Fibroblast of upper back skin (primary cell): ENCODE data around the gene XPNPEP3.
"Not testable (repeated sequence)": the region's sequence is repeated elsewhere in the genome, so short reads cannot be mapped to it uniquely, and the experiment has no call there.

Source experiments
- DNase-seq: peaks from one replicate; pipeline ENCODE4 v3.0.0-alpha.2; 2013

Gene XPNPEP3

DNA sequence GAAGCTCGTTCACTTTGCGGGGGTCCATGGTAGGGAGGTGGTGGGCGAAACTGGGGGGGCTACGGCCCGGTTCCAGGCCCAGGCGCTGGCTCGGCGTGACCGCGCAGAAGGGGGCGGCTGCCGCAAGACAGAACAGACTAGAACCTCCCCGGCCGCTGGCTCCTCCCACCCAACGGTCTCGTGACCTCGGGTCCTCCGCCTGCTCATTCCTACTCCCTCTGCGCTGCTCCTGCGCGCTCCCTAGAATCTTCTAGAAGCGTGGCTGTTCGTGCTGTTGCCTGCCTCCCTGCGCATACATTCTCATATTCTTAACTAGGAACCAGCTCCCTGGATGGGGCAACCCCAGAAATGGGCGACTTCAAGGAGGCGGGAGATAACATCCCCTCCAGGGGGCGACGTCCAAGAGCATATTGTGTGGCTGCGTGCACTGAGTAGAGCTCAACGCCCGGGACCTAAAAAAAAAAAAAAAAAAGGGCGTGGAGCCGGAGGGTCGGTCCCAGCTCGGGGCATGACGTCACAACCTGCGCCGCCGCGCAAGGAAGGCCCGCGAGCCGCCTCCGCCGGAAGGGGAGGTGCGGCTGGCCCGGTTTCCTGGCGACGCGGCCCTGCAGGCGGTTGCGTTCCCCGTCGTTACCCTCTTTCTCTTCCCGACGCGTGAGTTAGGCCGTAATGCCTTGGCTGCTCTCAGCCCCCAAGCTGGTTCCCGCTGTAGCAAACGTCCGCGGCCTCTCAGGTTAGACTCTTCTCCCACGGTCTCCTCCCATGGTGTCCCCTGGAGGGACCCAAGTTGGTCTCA, at the start of gene XPNPEP3, which contains the start of gene ST13:
Gene XPNPEP3, plus strand, starts transcription at position 636 of the 796 bp plus-strand sequence. Its CDS starts 34 bp downstream, at position 670.
Gene ST13, minus strand, starts transcription at position 127 of the 796 bp plus-strand sequence. Its CDS starts 99 bp downstream, at position 28.
- peak; percentile 97 for DNase-seq

DNA sequence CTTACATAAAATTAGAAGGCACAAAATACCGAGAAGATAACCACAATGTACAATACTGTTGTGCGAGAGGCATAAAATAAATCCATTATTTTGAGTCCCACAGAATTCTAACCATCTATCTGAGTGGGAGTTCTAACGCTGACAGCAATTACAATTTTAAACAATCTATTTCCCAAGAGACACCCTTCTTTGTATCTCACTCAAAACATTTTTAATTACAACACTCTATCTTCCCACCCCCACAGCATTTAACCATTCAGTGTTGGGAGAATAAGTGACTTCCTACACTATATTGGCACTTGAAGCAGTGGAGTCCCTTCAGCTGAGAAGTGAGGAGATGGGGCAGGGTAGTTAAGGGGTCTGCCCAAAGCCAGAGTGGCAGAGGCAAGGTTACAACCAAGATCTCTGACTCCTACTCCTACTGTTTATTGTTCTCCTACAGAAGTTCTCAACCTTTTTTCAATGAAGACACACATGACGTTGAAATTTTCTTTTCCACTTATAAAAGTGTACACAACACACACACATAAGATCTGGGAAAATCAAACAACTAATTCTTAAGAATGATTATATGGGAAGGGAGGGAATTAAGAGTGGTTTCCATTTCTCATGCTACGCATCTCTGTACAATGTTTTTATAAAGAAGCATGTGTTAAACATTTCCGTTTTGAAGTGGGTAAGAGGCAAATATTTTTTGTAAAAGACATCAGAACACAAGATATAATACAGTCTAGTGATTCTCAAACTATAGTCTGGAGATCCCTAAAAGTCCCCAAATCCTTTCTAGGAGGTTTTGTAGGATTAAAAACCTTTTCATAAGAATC, 48.7 kb upstream of the XPNPEP3 start:
- no peak for DNase-seq

DNA sequence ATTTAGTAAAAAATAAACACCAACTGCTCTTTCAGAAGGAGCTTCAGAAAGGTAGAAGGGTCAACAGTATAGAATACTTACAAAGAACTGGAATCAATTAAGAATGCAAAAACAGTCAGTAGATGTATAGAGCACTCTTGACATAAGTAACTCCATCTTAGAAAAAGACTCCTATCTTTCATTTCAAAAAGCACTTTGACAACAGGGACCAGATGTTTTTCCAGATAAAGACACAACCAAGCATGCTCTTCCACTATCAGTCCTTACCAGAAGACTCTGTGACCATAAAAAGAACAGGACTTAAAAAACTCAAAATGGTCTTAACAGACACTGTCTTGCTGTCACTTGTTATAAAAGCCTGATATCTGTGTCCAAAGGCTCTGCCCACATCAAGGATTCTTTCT, 43.0 kb upstream of the XPNPEP3 start:
- DNase-seq = no peak

DNA sequence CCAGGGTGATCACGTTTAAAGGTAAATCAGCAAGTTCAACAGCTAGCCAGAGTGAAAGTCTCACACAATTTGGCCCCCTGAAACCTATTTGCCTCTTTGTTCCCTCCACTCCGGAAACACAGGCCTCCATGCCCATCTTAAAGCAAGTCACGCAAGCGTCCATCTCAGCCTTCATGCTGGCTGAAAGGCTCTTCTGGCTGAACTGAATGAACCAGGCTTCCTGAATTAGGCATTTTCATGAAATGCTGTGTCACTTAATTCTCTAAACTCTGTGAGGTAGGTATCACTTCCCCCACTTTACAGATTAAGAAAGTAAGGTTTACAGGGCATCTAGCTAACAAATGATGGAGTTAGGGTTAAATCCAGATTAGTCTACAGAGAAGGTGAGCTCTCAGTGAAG, 39.2 kb upstream of the XPNPEP3 start:
- no peak for DNase-seq

DNA sequence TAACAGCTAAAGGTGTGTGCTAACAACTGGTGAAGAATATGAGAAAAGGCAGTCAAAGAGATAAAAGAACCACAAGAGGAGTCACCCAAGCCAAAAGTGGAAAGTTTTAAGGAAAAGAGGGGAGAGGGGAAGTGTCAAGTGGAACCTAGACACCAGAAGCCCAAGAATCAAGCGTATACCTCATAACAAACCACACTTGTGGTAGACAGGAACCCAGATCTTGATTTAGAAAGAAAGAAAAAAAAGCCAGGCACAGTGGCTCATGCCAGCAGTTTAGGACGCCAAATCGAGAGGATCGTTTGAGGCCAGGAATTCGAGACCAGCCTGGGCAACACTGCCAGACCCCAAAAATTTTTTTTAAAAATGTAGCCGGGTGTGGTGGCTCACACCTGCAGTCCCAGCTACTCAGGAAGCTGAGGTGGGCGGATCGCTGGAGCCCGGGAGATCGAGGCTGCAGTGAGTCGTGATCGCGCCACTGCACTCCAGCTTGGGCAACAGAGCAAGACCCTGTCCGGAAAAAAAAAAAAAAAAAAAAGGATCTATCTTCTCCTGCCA, 38.7 kb upstream of the XPNPEP3 start:
- no peak for DNase-seq

DNA sequence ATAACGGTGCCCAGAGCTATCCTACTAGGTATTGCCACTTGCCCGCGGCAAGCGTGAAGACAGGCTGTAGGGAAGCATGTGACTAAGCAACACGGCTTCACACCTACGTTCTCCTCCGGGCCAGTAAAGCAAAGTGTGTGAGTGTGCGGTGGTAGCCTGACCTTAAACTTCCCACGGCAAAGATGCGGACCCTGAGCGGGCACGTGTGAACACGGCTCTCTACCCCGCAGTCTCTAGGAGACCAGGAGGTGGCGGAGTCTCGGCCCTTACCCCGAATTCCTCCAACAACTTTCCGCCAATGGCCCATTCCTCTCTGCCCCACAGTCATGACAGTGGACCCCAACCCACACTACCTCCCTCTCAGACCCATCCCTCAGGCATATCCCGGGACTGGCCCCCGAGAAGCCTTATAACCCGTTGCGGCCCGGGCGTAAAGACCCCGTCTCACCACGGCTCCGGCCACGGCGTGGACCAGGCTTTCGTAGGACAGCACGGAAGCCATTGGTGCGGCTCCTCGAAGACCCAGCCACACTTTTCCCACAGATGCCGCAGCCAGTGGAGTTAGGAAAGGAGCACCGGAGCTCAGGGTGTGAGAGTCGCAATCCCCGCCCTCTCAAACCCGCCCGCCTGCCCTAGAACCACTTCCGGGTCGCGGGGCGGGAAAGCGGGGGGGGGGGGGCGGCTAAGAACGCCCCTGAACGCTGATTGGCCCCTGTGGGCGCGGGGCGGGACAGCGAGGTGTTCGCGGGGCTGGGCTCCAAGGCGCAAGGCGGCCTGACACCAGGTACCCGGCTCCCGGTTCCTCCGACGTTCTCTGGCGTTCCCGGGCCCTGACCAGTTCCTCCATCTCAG, 38.0 kb upstream of the XPNPEP3 start, which contains the start of gene SLC25A17:
Gene SLC25A17, minus strand, starts transcription at position 600 of the 852 bp plus-strand sequence. Its CDS starts 98 bp downstream, at position 502.
- peak; percentile 81 for DNase-seq

DNA sequence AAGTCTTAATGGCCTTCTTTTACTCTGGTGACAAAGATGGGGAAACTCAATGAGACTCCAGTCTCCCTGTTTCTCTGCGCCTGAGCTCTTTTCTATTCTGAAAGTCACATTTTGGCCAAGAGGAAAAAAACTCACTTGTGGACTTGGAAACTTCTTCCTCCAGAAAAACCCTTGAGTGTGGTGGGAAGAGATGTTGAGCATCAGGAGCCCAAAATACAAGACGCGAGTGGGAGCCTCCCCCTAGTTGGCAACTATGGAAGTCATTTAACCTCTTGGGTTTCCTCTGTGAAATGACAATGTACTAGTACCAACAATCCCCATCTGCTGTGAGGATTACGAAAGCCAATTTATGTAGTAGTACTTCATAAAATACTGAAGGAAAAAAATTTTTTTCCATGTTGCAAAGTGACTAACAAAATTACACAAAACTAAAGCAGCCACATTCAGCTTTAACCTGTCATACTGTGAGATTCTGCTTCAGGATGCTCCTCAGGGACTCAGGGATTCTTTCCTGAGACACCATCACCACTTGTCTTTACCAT, 37.3 kb upstream of the XPNPEP3 start:
- peak; percentile 8 for DNase-seq

DNA sequence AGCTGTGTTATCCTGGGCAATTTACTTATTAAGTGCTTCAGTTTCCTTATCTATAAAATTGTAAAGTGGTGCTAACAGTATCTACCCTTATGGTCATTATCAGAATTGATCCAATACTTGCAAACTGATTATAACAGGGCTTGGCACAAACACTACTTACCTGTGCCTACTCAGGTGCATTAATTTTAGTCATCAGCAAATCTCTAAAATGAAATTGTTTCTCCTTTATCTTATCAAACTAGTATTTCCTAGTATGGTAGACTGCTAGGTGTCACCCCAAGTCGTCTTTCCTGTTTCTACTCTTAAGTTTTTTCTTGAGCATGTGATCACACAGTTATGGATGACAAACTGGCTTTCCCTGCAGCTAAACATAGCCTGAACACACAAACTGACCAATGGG, 33.5 kb upstream of the XPNPEP3 start:
- no peak for DNase-seq

DNA sequence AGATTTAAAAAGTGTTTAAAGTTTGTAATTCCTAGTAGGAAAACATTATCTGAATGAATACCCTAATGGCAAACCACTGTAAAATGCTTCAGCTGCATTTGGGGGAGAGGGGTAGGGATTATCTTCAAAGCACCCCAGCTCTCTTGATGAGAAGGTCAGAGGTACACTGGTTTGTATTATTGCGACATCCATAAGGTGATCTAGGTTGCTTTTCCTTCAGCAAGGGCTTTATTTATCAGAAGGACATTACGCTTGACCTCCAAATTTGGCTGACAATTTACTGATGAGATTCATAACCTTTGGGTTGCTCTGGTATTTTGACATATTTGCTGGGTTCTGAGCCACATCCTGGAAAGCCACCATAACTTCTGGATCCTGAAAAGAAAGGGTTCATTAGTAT, 30.7 kb upstream of the XPNPEP3 start:
- DNase-seq = not testable (repeated sequence)

DNA sequence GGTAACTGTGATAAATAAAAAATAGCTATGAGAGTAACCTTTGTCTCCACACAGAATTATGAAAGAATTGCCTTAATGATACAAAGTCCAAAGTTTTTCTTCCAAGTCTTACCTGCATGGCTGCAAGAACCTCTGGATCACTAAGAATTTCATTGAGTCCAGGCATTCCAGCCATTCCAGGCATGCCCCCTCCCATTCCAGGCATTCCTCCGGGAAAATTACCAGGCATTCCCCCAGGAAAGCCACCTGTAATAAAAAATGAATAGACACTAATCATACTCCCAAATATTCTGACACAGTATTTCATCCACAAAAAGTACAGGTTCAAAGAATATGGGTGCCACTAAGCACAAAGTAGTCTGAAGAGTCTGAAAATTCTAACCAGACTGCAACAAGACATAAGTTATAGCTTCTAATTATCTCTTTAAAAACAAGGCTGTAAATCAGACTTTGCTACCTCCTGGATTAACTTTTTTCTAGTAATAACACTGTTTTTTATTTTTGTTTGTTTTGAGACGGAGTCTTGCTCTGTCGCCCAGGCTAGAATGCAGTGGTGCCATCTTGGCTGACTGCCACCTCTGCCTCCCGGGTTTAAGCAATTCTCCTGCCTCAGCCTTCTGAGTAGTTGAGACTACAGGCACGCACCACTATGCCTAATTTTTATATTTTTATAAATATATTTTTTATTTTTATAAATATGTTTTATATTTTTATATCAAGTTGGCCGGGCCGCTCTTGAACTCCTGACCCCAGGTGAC, 29.8 kb upstream of the XPNPEP3 start:
- DNase-seq = no peak

DNA sequence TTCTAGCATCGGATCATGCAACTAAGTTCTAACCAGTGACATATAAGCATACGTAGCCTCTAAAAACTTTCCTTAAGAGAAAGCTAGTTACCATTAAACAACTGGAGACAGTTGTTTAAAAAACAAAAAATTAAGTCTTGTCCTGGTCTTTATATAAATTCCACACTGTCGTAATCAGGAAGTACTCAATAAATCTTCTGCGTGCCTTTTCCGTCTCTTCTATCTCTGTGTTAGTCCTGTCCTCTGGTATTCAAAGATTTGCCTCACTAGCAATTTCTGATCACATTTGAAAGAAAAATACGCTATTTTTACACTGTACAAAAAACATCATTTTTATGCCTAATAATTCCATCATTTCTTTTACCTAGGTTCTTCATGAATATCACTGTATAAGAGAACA, 27.8 kb upstream of the XPNPEP3 start:
- no peak for DNase-seq

DNA sequence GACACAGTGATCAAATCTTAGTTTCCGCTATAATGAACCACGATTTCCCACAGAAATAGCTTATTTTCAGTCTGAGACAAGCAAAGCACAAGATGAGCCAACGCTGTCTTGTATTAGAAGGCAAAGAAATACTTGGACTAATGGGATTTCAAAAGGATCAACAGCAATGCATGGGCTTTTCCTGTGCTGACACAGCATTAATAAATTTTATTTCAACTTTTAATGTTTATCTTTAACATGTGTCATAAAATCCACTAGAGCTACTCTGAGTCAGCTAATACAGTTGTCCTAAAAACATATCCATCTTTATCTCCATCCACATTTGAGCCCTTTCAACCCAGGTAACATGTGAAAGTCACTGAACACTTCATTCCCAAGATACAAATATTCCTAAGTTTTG, 22.3 kb upstream of the XPNPEP3 start:
- no peak for DNase-seq

DNA sequence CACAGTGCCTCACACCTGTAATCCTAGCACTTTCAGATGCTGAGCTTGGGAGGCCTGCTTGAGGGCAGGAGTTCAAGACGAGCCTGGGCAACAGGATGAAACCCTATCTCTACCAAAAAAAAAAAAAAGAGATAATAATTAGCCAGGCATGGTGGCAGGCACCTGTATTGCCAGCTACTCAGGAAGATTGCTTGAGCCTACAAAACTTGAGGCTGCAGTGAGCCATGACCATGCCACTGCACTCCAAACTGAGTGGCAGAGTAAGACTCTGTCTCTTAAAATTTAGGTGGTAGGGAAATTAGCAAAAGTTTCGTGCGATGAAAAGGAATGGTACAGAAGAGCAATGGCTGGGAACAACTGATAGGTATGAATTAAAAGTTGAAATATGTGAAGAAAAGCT, 18.5 kb upstream of the XPNPEP3 start:
- DNase-seq = no peak

DNA sequence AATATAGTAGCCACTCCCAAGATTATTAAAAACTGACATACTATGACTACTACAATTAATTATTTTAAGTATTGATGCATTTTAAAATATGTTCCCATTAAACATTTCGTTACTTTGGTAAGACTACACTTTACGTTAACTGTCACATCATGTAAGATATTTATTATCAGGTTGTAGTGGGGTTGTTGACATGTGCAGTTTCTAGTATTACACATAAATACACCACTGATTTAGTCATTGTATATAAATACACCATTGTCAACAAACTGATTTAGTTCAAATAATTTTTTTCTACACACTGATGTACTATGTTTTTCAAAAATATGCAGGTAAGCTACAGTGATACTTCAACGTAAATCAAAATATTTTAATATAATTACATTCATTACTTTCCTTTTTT, 12.0 kb upstream of the XPNPEP3 start:
- no peak for DNase-seq

DNA sequence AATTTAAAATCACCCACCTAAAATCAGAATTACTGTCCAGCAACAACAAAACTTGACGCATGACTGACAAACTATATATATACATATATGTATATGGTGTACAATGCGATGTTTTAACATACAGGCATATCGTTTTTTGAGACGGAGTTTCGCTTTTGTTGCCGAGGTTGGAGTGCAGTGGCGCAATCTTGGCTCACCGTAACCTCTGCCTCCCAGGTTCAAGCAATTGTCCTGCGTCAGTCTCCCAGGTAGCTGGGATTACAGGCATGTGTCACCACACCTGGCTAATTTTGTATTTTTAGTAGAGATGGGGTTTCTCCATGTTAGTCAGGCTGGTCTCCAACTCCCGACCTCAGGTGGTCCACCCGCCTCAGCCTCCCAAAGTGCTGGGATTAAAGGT, 11.1 kb upstream of the XPNPEP3 start:
- not testable (repeated sequence) for DNase-seq

DNA sequence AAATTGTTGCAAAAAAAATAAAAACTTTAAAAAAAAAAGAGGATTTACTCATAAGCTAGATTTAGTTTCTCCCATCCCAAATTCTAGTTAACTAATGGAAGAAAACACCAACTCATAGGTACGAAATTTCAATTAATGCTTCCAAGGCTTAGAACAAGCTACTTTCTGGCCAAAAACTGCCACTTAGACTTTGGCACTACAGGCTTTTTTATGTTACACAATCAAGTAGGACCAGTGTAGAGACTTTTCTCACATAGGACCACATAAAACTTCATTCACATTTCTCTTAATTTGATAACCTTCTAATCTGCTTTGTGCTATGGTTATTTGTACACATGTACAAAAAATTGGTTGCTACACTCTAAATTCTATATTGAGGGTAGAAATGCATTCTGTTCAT, 3.6 kb upstream of the XPNPEP3 start:
- DNase-seq = no peak

DNA sequence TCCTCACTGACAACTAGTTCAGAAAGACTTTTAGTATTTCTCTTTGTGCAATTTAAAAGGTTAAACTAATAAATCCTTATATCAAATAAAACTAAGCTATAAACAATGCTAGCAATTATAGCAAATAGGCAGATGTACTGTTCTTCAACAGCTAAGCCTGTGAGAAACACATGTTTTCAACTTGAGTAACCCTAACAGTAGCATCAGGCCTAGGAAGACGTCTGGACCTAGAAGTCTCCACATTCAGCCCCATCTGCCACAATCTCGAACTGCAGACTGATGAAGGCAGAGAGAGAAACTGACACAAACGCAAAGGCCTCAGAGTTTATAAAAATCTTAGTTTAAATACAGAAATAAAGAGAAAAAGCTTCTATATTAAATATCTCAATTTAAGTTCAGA, 3.0 kb upstream of the XPNPEP3 start:
- peak; percentile 9 for DNase-seq

DNA sequence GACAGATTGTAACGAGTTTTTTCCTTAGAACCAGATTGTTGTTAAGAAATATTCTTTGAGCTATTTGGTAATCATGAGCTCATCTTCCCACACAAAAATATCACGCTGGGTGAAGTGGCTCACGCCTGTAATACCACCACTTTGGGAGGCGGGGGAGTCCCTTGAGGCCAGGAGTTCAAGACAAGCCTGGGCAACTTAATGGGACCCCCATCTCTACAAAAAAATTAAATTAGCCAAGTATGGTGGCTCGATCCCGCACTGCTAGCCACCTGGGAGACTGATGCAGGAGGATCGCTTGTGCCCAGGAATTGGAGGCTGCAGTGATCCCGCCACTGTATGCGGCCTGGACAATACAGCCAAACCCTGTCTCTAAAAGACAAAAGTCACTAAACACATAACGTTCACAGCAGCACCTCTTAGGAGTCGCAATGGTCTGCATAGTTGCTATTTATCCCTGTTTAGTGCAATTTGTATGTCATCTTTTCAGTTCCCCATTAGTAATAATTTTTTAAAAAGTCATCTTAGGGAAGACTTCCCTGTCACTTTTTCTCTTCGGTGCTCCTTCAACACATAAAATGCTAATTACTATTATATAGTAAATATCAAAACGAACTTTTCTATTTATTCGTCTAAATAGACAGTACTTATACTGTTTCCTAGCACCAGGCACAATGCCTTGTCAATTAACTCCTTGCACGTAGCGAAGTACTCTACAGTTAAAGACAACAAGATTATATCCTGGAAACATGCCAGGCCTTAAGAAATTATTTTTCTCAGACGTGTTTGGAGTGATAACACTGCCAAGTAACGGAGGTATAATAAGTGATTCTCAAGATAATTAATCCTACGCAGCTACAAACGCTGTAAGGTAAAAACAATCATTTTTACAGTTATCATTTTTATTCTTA, 1.6 kb upstream of the XPNPEP3 start:
- no peak for DNase-seq

DNA sequence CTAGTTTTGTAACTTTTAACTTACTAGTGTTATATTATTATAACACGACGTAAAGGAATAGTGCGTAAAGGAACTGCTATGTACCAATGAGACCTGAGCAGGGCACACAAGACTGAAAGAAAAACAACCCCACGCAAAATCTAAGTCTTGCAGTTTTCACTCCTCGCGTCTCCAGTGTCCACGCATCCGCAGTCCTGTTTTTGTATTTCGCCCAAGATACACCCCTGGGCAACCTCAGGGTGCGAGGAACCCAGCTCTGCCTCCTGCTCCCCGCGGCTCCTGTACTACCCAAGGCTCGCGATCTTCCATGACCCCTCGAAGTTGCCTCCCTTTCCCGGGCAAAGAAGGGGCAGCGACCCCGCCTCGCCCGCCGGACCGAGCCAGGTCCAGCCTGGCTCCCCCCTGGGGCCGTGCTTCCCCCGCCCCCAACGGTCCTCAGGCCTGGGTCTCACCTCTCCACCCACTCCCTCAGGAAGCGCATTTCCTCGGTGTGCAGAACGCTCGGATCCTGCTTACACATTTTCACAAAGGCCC, 902 bp upstream of the XPNPEP3 start:
- no peak for DNase-seq

DNA sequence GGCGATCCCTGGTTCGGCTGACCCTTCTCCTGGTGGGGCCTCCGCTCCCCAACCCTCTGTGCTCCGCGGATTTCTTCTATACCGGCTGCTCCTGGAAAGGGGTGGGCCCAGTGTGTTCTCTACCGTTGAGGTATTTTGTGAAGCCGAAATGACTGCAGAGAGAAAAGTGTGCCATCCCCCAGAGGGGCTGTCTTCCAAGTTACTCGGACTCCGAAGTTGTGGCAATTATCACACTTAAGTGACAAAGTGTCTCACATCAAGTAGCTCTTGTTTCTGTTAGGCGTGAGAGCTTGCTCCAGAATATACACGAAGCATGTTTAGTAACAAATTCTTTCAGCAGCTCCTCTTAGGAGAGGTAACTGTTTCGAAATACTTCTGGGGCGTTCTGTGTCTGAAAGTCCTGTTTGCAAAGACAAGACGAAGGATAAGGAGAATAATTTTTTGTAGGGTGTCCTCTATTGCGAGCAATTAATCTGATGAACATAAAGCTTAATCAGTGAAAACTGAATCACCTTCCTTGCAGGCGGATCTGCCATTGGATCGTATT, 434 bp downstream of the XPNPEP3 start:
- no peak for DNase-seq
